WTC11 (cell line): ENCODE measurements around the gene PRKD1. TPM values are rescaled to one million over a fixed set of nuclear protein-coding genes. Genes with fewer than 3 reads are reported as not detected.

Source experiments
- ATAC-seq: fragments of 200-7000 bp; cut with Tn5 transposase; 2 replicates; pipeline ENCODE4 v1.10.0; 2021; ENCODE audit warnings: mild to moderate bottlenecking, moderate library complexity
- CTCF ChIA-PET: fragments of 300-600 bp; sonication (Branson Sonifier 250); formaldehyde crosslinking; loops from one replicate; lab custom pipeline; 2021; ENCODE audit warnings: antibody characterized with exemption; lab: Charles Lee
- POLR2A ChIA-PET: fragments of 350-600 bp; sonication (Branson Sonifier 250); formaldehyde crosslinking; loops from one replicate; lab custom pipeline; 2021; ENCODE audit warnings: antibody characterized with exemption; lab: Charles Lee
- DNase-seq: peaks from one replicate; pipeline ENCODE4 v3.0.0; 2021; ENCODE audit warnings: low spot score
- H3K27ac Mint-ChIP-seq: 2 replicates; pipeline ENCODE4 v1.8.0; 2021; ENCODE audit warnings: mixed read lengths
- H3K27me3 Mint-ChIP-seq: 2 replicates; pipeline ENCODE4 v1.8.0; 2021; ENCODE audit warnings: low read depth, mild to moderate bottlenecking, moderate library complexity, mixed read lengths
- H3K36me3 Mint-ChIP-seq: 2 replicates; pipeline ENCODE4 v1.8.0; 2021; ENCODE audit warnings: mixed read lengths
- H3K4me1 Mint-ChIP-seq: 2 replicates; pipeline ENCODE4 v1.8.0; 2022; ENCODE audit warnings: mixed read lengths
- H3K4me3 Mint-ChIP-seq: 2 replicates; pipeline ENCODE4 v1.8.0; 2021; ENCODE audit warnings: mild to moderate bottlenecking, moderate library complexity, mixed read lengths
- H3K9me3 Mint-ChIP-seq: 2 replicates; pipeline ENCODE4 v1.8.0; 2021; ENCODE audit warnings: mixed read lengths
- ARID4B ChIP-seq: sonication (generic); formaldehyde crosslinking; IDR thresholded peaks from 2 replicates; pipeline ENCODE4 v1.8.0; 2023; ENCODE audit warnings: missing genetic modification reagents, mild to moderate bottlenecking, borderline replicate concordance
- EMX1 ChIP-seq: fragments of 250-450 bp; sonication (Bioruptor Pico); IDR thresholded peaks from 2 replicates; pipeline ENCODE4 v1.8.0; 2021; ENCODE audit warnings: mild to moderate bottlenecking
- ESRRA ChIP-seq: sonication (generic); formaldehyde crosslinking; IDR thresholded peaks from 2 replicates; pipeline ENCODE4 v1.8.1; 2022; ENCODE audit warnings: mild to moderate bottlenecking, missing genetic modification reagents, borderline replicate concordance
- MAX ChIP-seq: sonication (generic); formaldehyde crosslinking; IDR thresholded peaks from 2 replicates; pipeline ENCODE4 v1.8.0; 2022; ENCODE audit warnings: mild to moderate bottlenecking, missing genetic modification reagents
- MXD4 ChIP-seq: fragments of 250-450 bp; sonication (Bioruptor Pico); IDR thresholded peaks from 2 replicates; pipeline ENCODE4 v1.8.0; 2021; ENCODE audit warnings: mild to moderate bottlenecking, moderate library complexity, borderline replicate concordance
- RORB ChIP-seq: fragments of 250-450 bp; sonication (Bioruptor Pico); IDR thresholded peaks from 2 replicates; pipeline ENCODE4 v1.9.0; 2021; ENCODE audit warnings: mild to moderate bottlenecking
- SP1 ChIP-seq: sonication (generic); formaldehyde crosslinking; conservative IDR thresholded peaks from 2 replicates; pipeline ENCODE4 v1.8.1; 2022; ENCODE audit warnings: missing genetic modification reagents
- TEAD4 ChIP-seq: sonication (generic); formaldehyde crosslinking; IDR thresholded peaks from 2 replicates; pipeline ENCODE4 v1.8.0; 2022; ENCODE audit warnings: mild to moderate bottlenecking, missing genetic modification reagents
- ZBTB21 ChIP-seq: sonication (generic); formaldehyde crosslinking; IDR thresholded peaks from 2 replicates; pipeline ENCODE4 v1.8.1; 2023; ENCODE audit warnings: mild to moderate bottlenecking, missing genetic modification reagents, borderline replicate concordance
- ZNF121 ChIP-seq: sonication (generic); formaldehyde crosslinking; IDR thresholded peaks from 2 replicates; pipeline ENCODE4 v1.8.0; 2023; ENCODE audit warnings: missing genetic modification reagents
- ZNF263 ChIP-seq: sonication (generic); formaldehyde crosslinking; IDR thresholded peaks from 2 replicates; pipeline ENCODE4 v1.8.1; 2022; ENCODE audit warnings: low read depth, mild to moderate bottlenecking, moderate library complexity, missing genetic modification reagents
- ZNF416 ChIP-seq: fragments of 250-450 bp; sonication (Bioruptor Pico); IDR thresholded peaks from 2 replicates; pipeline ENCODE4 v1.9.0; 2021; ENCODE audit warnings: mild to moderate bottlenecking, inconsistent platforms
- total RNA-seq: library from RNA; stranded (reverse); gene quantifications from 3 replicates; pipeline ENCODE4 v1.2.3, GENCODE V29; 2021
- TF ChIP-seq, protein P1 (sequence below): sonication (generic); formaldehyde crosslinking; IDR thresholded peaks from 2 replicates; pipeline ENCODE4 v1.8.0; 2022; ENCODE audit warnings: mild to moderate bottlenecking, missing genetic modification reagents
- TF ChIP-seq, protein P2 (sequence below): fragments of 250-450 bp; sonication (Bioruptor Pico); conservative IDR thresholded peaks from 2 replicates; pipeline ENCODE4 v1.9.0; 2021; ENCODE audit warnings: mild to moderate bottlenecking
- TF ChIP-seq, protein P3 (sequence below): fragments of 250-450 bp; sonication (Bioruptor Pico); IDR thresholded peaks from 2 replicates; pipeline ENCODE4 v1.9.0; 2021; ENCODE audit warnings: mild to moderate bottlenecking, borderline replicate concordance
- TF ChIP-seq, protein P4 (sequence below): sonication (generic); formaldehyde crosslinking; IDR thresholded peaks from 2 replicates; pipeline ENCODE4 v1.8.1; 2023; ENCODE audit warnings: mild to moderate bottlenecking, missing genetic modification reagents

Gene PRKD1
- total RNA-seq, 1 experiment from 2014 or later = 7.6 TPM

GRCh38 chr14:29814156-29815015 is 113.3 kb downstream of the PRKD1 start:
- CTCF ChIA-PET = no interaction called here
- ATAC-seq (no peak; the same call in 1 of the 2 replicates), DNase-seq (no peak)

More at GRCh38 chr14:29814156-29815015, 113.3 kb downstream of the PRKD1 start:
- peaks cover 7% of the 10 kb centered on the region for H3K9me3 Mint-ChIP-seq
- no peak overlapping the region for H3K4me3 Mint-ChIP-seq
- peaks cover 4% of the 10 kb centered on the region for H3K36me3 Mint-ChIP-seq
- no peaks in the 10 kb centered on the region for H3K27me3 Mint-ChIP-seq
- peaks cover 35% of the 10 kb centered on the region for H3K4me1 Mint-ChIP-seq
- peak overlapping the region; percentile 85 for H3K27ac Mint-ChIP-seq
- TF ChIP-seq MXD4 (CRISPR knock-in tag) (no peak), TEAD4 (CRISPR knock-in tag) (no peak), SP1 (CRISPR knock-in tag) (no peak), RORB (CRISPR knock-in tag) (no peak), ZNF121 (no peak), EMX1 (no peak), ZBTB21 (CRISPR knock-in tag) (no peak), ZNF416 (CRISPR knock-in tag) (no peak), ZNF263 (CRISPR knock-in tag) (no peak), ARID4B (CRISPR knock-in tag) (no peak), ESRRA (CRISPR knock-in tag) (no peak), MAX (CRISPR knock-in tag) (no peak)
- TF ChIP-seq, protein P1, sequence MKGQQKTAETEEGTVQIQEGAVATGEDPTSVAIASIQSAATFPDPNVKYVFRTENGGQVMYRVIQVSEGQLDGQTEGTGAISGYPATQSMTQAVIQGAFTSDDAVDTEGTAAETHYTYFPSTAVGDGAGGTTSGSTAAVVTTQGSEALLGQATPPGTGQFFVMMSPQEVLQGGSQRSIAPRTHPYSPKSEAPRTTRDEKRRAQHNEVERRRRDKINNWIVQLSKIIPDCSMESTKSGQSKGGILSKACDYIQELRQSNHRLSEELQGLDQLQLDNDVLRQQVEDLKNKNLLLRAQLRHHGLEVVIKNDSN (CRISPR knock-in tag) = no peak
- TF ChIP-seq, protein P2, sequence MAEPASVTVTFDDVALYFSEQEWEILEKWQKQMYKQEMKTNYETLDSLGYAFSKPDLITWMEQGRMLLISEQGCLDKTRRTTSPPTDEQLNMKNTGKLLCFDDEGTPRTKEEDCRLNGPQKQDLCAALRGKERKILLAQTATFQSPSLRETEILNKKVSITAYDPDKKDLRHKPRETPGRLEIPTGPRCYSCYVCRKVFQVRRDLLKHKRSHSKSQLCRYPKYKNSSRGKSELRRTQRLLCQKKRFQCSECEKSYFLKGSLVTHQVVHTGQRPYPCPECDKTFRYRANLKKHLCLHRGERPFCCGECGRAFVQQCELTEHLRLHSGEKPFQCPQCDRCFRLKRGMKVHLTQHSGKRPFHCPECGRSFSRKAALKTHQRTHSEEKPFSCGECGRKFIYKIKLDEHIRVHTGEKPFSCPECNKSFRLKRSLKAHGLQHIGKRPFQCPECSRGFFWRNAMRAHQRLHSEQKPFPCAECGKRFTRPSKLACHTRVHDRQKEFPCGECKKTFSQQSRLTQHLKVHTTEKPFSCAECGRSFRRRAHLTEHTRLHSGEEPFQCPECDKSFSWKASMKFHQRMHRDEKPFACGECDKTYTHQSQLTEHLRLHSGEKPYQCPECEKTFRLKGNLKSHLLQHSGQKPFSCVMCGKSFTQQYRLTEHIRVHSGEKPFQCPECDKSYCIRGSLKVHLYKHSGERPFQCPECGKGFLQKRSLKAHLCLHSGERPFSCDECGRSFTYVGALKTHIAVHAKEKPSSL (CRISPR knock-in tag) = no peak
- TF ChIP-seq, protein P3, sequence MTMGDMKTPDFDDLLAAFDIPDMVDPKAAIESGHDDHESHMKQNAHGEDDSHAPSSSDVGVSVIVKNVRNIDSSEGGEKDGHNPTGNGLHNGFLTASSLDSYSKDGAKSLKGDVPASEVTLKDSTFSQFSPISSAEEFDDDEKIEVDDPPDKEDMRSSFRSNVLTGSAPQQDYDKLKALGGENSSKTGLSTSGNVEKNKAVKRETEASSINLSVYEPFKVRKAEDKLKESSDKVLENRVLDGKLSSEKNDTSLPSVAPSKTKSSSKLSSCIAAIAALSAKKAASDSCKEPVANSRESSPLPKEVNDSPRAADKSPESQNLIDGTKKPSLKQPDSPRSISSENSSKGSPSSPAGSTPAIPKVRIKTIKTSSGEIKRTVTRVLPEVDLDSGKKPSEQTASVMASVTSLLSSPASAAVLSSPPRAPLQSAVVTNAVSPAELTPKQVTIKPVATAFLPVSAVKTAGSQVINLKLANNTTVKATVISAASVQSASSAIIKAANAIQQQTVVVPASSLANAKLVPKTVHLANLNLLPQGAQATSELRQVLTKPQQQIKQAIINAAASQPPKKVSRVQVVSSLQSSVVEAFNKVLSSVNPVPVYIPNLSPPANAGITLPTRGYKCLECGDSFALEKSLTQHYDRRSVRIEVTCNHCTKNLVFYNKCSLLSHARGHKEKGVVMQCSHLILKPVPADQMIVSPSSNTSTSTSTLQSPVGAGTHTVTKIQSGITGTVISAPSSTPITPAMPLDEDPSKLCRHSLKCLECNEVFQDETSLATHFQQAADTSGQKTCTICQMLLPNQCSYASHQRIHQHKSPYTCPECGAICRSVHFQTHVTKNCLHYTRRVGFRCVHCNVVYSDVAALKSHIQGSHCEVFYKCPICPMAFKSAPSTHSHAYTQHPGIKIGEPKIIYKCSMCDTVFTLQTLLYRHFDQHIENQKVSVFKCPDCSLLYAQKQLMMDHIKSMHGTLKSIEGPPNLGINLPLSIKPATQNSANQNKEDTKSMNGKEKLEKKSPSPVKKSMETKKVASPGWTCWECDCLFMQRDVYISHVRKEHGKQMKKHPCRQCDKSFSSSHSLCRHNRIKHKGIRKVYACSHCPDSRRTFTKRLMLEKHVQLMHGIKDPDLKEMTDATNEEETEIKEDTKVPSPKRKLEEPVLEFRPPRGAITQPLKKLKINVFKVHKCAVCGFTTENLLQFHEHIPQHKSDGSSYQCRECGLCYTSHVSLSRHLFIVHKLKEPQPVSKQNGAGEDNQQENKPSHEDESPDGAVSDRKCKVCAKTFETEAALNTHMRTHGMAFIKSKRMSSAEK (CRISPR knock-in tag) = no peak
- TF ChIP-seq, protein P4, sequence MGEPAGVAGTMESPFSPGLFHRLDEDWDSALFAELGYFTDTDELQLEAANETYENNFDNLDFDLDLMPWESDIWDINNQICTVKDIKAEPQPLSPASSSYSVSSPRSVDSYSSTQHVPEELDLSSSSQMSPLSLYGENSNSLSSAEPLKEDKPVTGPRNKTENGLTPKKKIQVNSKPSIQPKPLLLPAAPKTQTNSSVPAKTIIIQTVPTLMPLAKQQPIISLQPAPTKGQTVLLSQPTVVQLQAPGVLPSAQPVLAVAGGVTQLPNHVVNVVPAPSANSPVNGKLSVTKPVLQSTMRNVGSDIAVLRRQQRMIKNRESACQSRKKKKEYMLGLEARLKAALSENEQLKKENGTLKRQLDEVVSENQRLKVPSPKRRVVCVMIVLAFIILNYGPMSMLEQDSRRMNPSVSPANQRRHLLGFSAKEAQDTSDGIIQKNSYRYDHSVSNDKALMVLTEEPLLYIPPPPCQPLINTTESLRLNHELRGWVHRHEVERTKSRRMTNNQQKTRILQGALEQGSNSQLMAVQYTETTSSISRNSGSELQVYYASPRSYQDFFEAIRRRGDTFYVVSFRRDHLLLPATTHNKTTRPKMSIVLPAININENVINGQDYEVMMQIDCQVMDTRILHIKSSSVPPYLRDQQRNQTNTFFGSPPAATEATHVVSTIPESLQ (CRISPR knock-in tag) = no peak
- POLR2A ChIA-PET = no interaction called here
